ENCODE measurements around the gene ADRA2C.

The ADRA2C gene

GRCh38 chr4:3735196-3735595, 31.0 kb upstream of the ADRA2C start:
- DNase-seq = no peak

- DNase-seq = no peak
These were observed 29.9 kb upstream of the ADRA2C start for GRCh38 chr4:3736290-3736689.

- no peak for DNase-seq
These were observed 29.4 kb upstream of the ADRA2C start for GRCh38 chr4:3736806-3737205.

GRCh38 chr4:3739577-3739976, 26.6 kb upstream of the ADRA2C start:
- no peak for DNase-seq

GRCh38 chr4:3740256-3740655, 25.9 kb upstream of the ADRA2C start:
- no peak for DNase-seq

- no peak for DNase-seq
These were observed 24.8 kb upstream of the ADRA2C start for GRCh38 chr4:3741217-3742011.

- no peak for DNase-seq
These were observed 23.6 kb upstream of the ADRA2C start for GRCh38 chr4:3742610-3743009.

- no peak for DNase-seq
These were observed 22.0 kb upstream of the ADRA2C start for GRCh38 chr4:3744232-3744631.

GRCh38 chr4:3744901-3745300, 21.3 kb upstream of the ADRA2C start:
- DNase-seq = no peak

GRCh38 chr4:3745886-3746656, 20.1 kb upstream of the ADRA2C start:
- DNase-seq = no peak

- no peak for DNase-seq
These were observed 19.2 kb upstream of the ADRA2C start for GRCh38 chr4:3746701-3747580.

GRCh38 chr4:3747581-3747904, 18.6 kb upstream of the ADRA2C start:
- DNase-seq = peak; percentile 16

- DNase-seq = no peak
These were observed 17.9 kb upstream of the ADRA2C start for GRCh38 chr4:3748136-3748898.

GRCh38 chr4:3749081-3749480, 17.1 kb upstream of the ADRA2C start:
- no peak for DNase-seq

- no peak for DNase-seq
These were observed 15.9 kb upstream of the ADRA2C start for GRCh38 chr4:3750334-3750733.

- no peak for DNase-seq
These were observed 14.2 kb upstream of the ADRA2C start for GRCh38 chr4:3752022-3752421.

- DNase-seq = no peak
These were observed 12.3 kb upstream of the ADRA2C start for GRCh38 chr4:3753726-3754412.

- no peak for DNase-seq
These were observed 9.7 kb upstream of the ADRA2C start for GRCh38 chr4:3756343-3757059.

- no peak for DNase-seq
These were observed 6.9 kb upstream of the ADRA2C start for GRCh38 chr4:3759236-3759635.

- DNase-seq = no peak
These were observed 5.8 kb upstream of the ADRA2C start for GRCh38 chr4:3760346-3760745.

GRCh38 chr4:3760841-3761240, 5.3 kb upstream of the ADRA2C start:
- DNase-seq = no peak
